ENCODE data around the gene C1QTNF5. TPM values are rescaled to one million over a fixed set of nuclear protein-coding genes. Genes with fewer than 3 reads are reported as not detected.

Gene C1QTNF5
- total RNA-seq, 5 donors from 2014 or later (not counting 1 experiment from before 2014, with no cell fraction given) = not detected

GRCh38 chr11:119369132-119369925 lies 28.6 kb upstream of the C1QTNF5 start:
- CTCF ChIA-PET = interaction anchor here in 1 of 2 donors (1.7 kb wide), 1 partner anchor 12 kb away, joined by 6 read pairs; the partner anchor contains the start of gene USP2
- no peak for ATAC-seq (replicated peaks in 1 of 4)
- POLR2A ChIA-PET = interaction anchor here in 1 of 2 donors (0.6 kb wide), 1 partner anchor 13 kb away, joined by 3 read pairs; no protein-coding TSS in a partner anchor
- Histone ChIP-seq H3K27me3 (replicated peaks in 1 of 2; ENCODE audit: control insufficient read depth in 2 of 2, extremely low read depth in 1 of 2, insufficient read depth in 2 of 2, low read length in 1 of 2) (peaks cover 7 to 75% of the 10 kb centered on the region in 2 experiments), H3K4me3 (ENCODE audit: control insufficient read depth in 1 of 2, extremely low read depth in 1 of 2, low read length in 1 of 2) (no peak overlapping the region), H3K27ac (ENCODE audit: low read length) (no peak overlapping the region), H3K4me1 (ENCODE audit: control insufficient read depth in 1 of 2, extremely low read depth in 1 of 2, insufficient read depth in 2 of 2, low read length in 2 of 2) (peaks cover 0 to 27% of the 10 kb centered on the region in 2 experiments), H3K9me3 (no peaks in the 10 kb centered on the region), H3K36me3 (ENCODE audit: control insufficient read depth in 2 of 2, extremely low read depth in 1 of 2, insufficient read depth in 1 of 2, low read length in 1 of 2) (no peaks in the 10 kb centered on the region)
- 87% methylated on average over 9 of the region's 13 CpGs for whole genome bisulfite sequencing (ENCODE audit: insufficient coverage)
- H3K36me3 Mint-ChIP-seq = no peaks in the 10 kb centered on the region
- H3K27me3 Mint-ChIP-seq = peaks cover 43 to 57% of the 10 kb centered on the region in 2 donors
- no peaks in the 10 kb centered on the region for H3K9me3 Mint-ChIP-seq
- H3K4me1 Mint-ChIP-seq = peaks cover 14 to 21% (median 18%) of the 10 kb centered on the region in 3 donors
- H3K27ac Mint-ChIP-seq = no peak overlapping the region
- no peak overlapping the region for H3K4me3 Mint-ChIP-seq
- DNase-seq = no peak

GRCh38 chr11:119368121-119369034 lies 27.7 kb upstream of the C1QTNF5 start:
- Histone ChIP-seq H3K36me3 (ENCODE audit: control insufficient read depth in 2 of 2, extremely low read depth in 1 of 2, insufficient read depth in 1 of 2, low read length in 1 of 2) (no peaks in the 10 kb centered on the region), H3K4me3 (ENCODE audit: control insufficient read depth in 1 of 2, extremely low read depth in 1 of 2, low read length in 1 of 2) (no peak overlapping the region), H3K27ac (ENCODE audit: low read length) (no peak overlapping the region), H3K27me3 (replicated peaks in 1 of 2; ENCODE audit: control insufficient read depth in 2 of 2, extremely low read depth in 1 of 2, insufficient read depth in 2 of 2, low read length in 1 of 2) (peaks cover 7 to 76% of the 10 kb centered on the region in 2 experiments), H3K4me1 (ENCODE audit: control insufficient read depth in 1 of 2, extremely low read depth in 1 of 2, insufficient read depth in 2 of 2, low read length in 2 of 2) (peaks cover 0 to 24% of the 10 kb centered on the region in 2 experiments), H3K9me3 (no peaks in the 10 kb centered on the region)
- ChIA-PET POLR2A (interaction anchor here in 1 of 2 donors (0.5 kb wide), 1 partner anchor 820 kb away, joined by 9 read pairs; no protein-coding TSS in a partner anchor), CTCF (interaction anchor here (0.8 to 1.3 kb wide), 2 partner anchors 12 to 104 kb away, joined by 3 read pairs; no protein-coding TSS in a partner anchor)
- 74% methylated on average over 14 of the region's 17 CpGs for WGBS (ENCODE audit: insufficient coverage)
- Mint-ChIP-seq H3K9me3 (no peaks in the 10 kb centered on the region), H3K27me3 (peaks cover 43 to 58% of the 10 kb centered on the region in 2 donors), H3K4me1 (peaks cover 10 to 12% (median 11%) of the 10 kb centered on the region in 3 donors), H3K4me3 (no peak overlapping the region), H3K27ac (no peak overlapping the region), H3K36me3 (no peaks in the 10 kb centered on the region)
- DNase-seq = no peak
- no peak for ATAC-seq (replicated peaks in 1 of 4)

- Mint-ChIP-seq H3K4me3 (no peak overlapping the region), H3K9me3 (no peaks in the 10 kb centered on the region), H3K4me1 (peaks cover 8 to 13% (median 11%) of the 10 kb centered on the region in 3 donors), H3K27ac (no peak overlapping the region), H3K27me3 (peaks cover 43 to 61% of the 10 kb centered on the region in 2 donors), H3K36me3 (no peaks in the 10 kb centered on the region)
- Histone ChIP-seq H3K4me3 (ENCODE audit: control insufficient read depth in 1 of 2, extremely low read depth in 1 of 2, low read length in 1 of 2) (no peak overlapping the region), H3K36me3 (ENCODE audit: control insufficient read depth in 2 of 2, extremely low read depth in 1 of 2, insufficient read depth in 1 of 2, low read length in 1 of 2) (no peaks in the 10 kb centered on the region), H3K27ac (ENCODE audit: low read length) (no peak overlapping the region), H3K27me3 (replicated peaks in 1 of 2; ENCODE audit: control insufficient read depth in 2 of 2, extremely low read depth in 1 of 2, insufficient read depth in 2 of 2, low read length in 1 of 2) (peaks cover 10 to 76% of the 10 kb centered on the region in 2 experiments), H3K9me3 (no peaks in the 10 kb centered on the region), H3K4me1 (ENCODE audit: control insufficient read depth in 1 of 2, extremely low read depth in 1 of 2, insufficient read depth in 2 of 2, low read length in 2 of 2) (peaks cover 0 to 24% of the 10 kb centered on the region in 2 experiments)
- ChIA-PET POLR2A (interaction anchor here in 1 of 2 donors (0.5 to 0.6 kb wide), 2 partner anchors 19 to 820 kb away, joined by 3 to 9 read pairs; no protein-coding TSS in a partner anchor), CTCF (interaction anchor here in 1 of 2 donors (1.1 to 1.3 kb wide), 2 partner anchors 9 to 12 kb away, joined by 3 read pairs; no protein-coding TSS in a partner anchor)
- ATAC-seq (replicated peaks in 1 of 4) (no peak), DNase-seq (no peak)
- 72% methylated on average over 6 of the region's 9 CpGs for WGBS (ENCODE audit: insufficient coverage)
Measured at GRCh38 chr11:119367661-119368120, 27.0 kb upstream of the C1QTNF5 start.

GRCh38 chr11:119366690-119367620 lies 26.3 kb upstream of the C1QTNF5 start:
- POLR2A ChIA-PET = interaction anchor here in 1 of 2 donors (0.6 kb wide), 1 partner anchor 20 kb away, joined by 3 read pairs; no protein-coding TSS in a partner anchor
- no peak for ATAC-seq (replicated peaks in 1 of 4)

GRCh38 chr11:119365071-119365591 lies 24.4 kb upstream of the C1QTNF5 start:
- peak overlapping the region in 1 of 2 donors; percentile 43 for H3K27ac Mint-ChIP-seq
- peaks cover 41 to 63% of the 10 kb centered on the region in 2 donors for H3K27me3 Mint-ChIP-seq

More at GRCh38 chr11:119366690-119367620, 26.3 kb upstream of the C1QTNF5 start:
- no peak overlapping the region for H3K4me3 Mint-ChIP-seq
- Histone ChIP-seq H3K36me3 (ENCODE audit: control insufficient read depth in 2 of 2, extremely low read depth in 1 of 2, insufficient read depth in 1 of 2, low read length in 1 of 2) (no peaks in the 10 kb centered on the region), H3K4me1 (ENCODE audit: control insufficient read depth in 1 of 2, extremely low read depth in 1 of 2, insufficient read depth in 2 of 2, low read length in 2 of 2) (peaks cover 0 to 24% of the 10 kb centered on the region in 2 experiments), H3K9me3 (no peaks in the 10 kb centered on the region), H3K27me3 (replicated peaks in 1 of 2; ENCODE audit: control insufficient read depth in 2 of 2, extremely low read depth in 1 of 2, insufficient read depth in 2 of 2, low read length in 1 of 2) (peaks cover 12 to 71% of the 10 kb centered on the region in 2 experiments), H3K4me3 (ENCODE audit: control insufficient read depth in 1 of 2, extremely low read depth in 1 of 2, low read length in 1 of 2) (no peak overlapping the region), H3K27ac (ENCODE audit: low read length) (no peak overlapping the region)
- H3K4me1 Mint-ChIP-seq = peaks cover 8 to 18% (median 11%) of the 10 kb centered on the region in 3 donors
- DNase-seq = no peak
- H3K27me3 Mint-ChIP-seq = peaks cover 43 to 66% of the 10 kb centered on the region in 2 donors
- no peaks in the 10 kb centered on the region for H3K36me3 Mint-ChIP-seq
- 77% methylated on average over 5 of the region's 11 CpGs for WGBS (ENCODE audit: insufficient coverage)
- H3K9me3 Mint-ChIP-seq = no peaks in the 10 kb centered on the region
- CTCF ChIA-PET = interaction anchor here in 1 of 2 donors (0.5 to 1.3 kb wide), 3 partner anchors 8 to 1168 kb away, joined by 3 to 4 read pairs (median 3); no protein-coding TSS in a partner anchor
- H3K27ac Mint-ChIP-seq = no peak overlapping the region

More at GRCh38 chr11:119365071-119365591, 24.4 kb upstream of the C1QTNF5 start:
- DNase-seq (no peak), ATAC-seq (replicated peaks in 1 of 4) (no peak)
- ChIA-PET POLR2A (no interaction called here), CTCF (interaction anchor here (1.0 to 1.6 kb wide), 3 partner anchors 9 to 27 kb away, joined by 3 to 6 read pairs (median 5); no protein-coding TSS in a partner anchor)
- peaks cover 0 to 14% of the 10 kb centered on the region in 2 experiments for H3K4me1 ChIP-seq (ENCODE audit: control insufficient read depth in 1 of 2, extremely low read depth in 1 of 2, insufficient read depth in 2 of 2, low read length in 2 of 2)
- no peaks in the 10 kb centered on the region for H3K9me3 Mint-ChIP-seq
- peak overlapping the region in 1 of 3 donors; percentile 85 for H3K4me3 Mint-ChIP-seq
- peaks cover 8 to 14% (median 9%) of the 10 kb centered on the region in 3 donors for H3K4me1 Mint-ChIP-seq
- no peak overlapping the region for H3K4me3 ChIP-seq (ENCODE audit: control insufficient read depth in 1 of 2, extremely low read depth in 1 of 2, low read length in 1 of 2)
- no peaks in the 10 kb centered on the region for H3K36me3 ChIP-seq (ENCODE audit: control insufficient read depth in 2 of 2, extremely low read depth in 1 of 2, insufficient read depth in 1 of 2, low read length in 1 of 2)
- 81% methylated on average over 3 of the region's 6 CpGs for WGBS (ENCODE audit: insufficient coverage)
- H3K27me3 ChIP-seq (replicated peaks in 1 of 2; ENCODE audit: control insufficient read depth in 2 of 2, extremely low read depth in 1 of 2, insufficient read depth in 2 of 2, low read length in 1 of 2) = peaks cover 12 to 64% of the 10 kb centered on the region in 2 experiments
- H3K27ac ChIP-seq (ENCODE audit: low read length) = no peak overlapping the region
- H3K9me3 ChIP-seq = no peaks in the 10 kb centered on the region
- H3K36me3 Mint-ChIP-seq = no peaks in the 10 kb centered on the region

Measured in T-cell (primary cell).